ENCODE measurements around the gene HERPUD2. TPM values are rescaled to one million over a fixed set of nuclear protein-coding genes. Genes with fewer than 3 reads are reported as not detected.

The HERPUD2 gene
- total RNA-seq, 4 donors from 2014 or later = 12.2 to 27.8 (median 24.7) TPM

- ATAC-seq (no peak), DNase-seq (no peak)
- in situ Hi-C loops (cut with MboI; ENCODE audit: low sequenced_read_pairs in 4 of 4) (loop anchor here in 1 of 4 donors (25.0 kb wide), 2 partner anchors 91 to 616 kb away; partner anchors contain the start of gene SEPTIN7), intact Hi-C loops (cut with DNase I; ENCODE audit: low total_unique reads) (no loop called here)
- no peak overlapping the region for H3K4me3 ChIP-seq
- H3K36me3 ChIP-seq = no peaks in the 10 kb centered on the region
- no peaks in the 10 kb centered on the region for H3K27me3 ChIP-seq
- H3K9me3 ChIP-seq = no peaks in the 10 kb centered on the region
- TF ChIP-seq POLR2A (IDR thresholded peaks at IDR 0.05) (no peak), CTCF (IDR thresholded peaks at IDR 0.05 in 4 of 5, conservative IDR thresholded peaks at IDR 0.05 in 1 of 5) (no peak)
- H3K27ac ChIP-seq = peak overlapping the region in 1 of 4 donors; percentile 1
- peaks cover 19 to 46% of the 10 kb centered on the region in 2 donors for H3K4me1 ChIP-seq
Observed at GRCh38 chr7:35720849-35721248, 25.9 kb upstream of the HERPUD2 start.

GRCh38 chr7:35720032-35720431, 25.1 kb upstream of the HERPUD2 start:
- Histone ChIP-seq H3K27ac (peak overlapping the region in 2 of 4 donors; percentile 10 to 62), H3K4me1 (peaks cover 19 to 47% of the 10 kb centered on the region in 2 donors), H3K9me3 (no peaks in the 10 kb centered on the region), H3K4me3 (no peak overlapping the region), H3K27me3 (no peaks in the 10 kb centered on the region), H3K36me3 (no peaks in the 10 kb centered on the region)
- TF ChIP-seq CTCF (IDR thresholded peaks at IDR 0.05 in 4 of 5, conservative IDR thresholded peaks at IDR 0.05 in 1 of 5) (no peak), POLR2A (IDR thresholded peaks at IDR 0.05) (no peak)
- DNase-seq = no peak
- intact Hi-C loops (cut with DNase I; ENCODE audit: low total_unique reads) = no loop called here
- no peak for ATAC-seq
- in situ Hi-C loops (cut with MboI; ENCODE audit: low sequenced_read_pairs in 4 of 4) = loop anchor here in 1 of 4 donors (25.0 kb wide), 2 partner anchors 92 to 617 kb away; partner anchors contain the start of gene SEPTIN7

- no peaks in the 10 kb centered on the region for H3K9me3 ChIP-seq
- H3K27me3 ChIP-seq = no peaks in the 10 kb centered on the region
- TF ChIP-seq POLR2A (IDR thresholded peaks at IDR 0.05) (no peak), CTCF (IDR thresholded peaks at IDR 0.05 in 4 of 5, conservative IDR thresholded peaks at IDR 0.05 in 1 of 5) (no peak)
- ATAC-seq (no peak), DNase-seq (no peak)
- no peaks in the 10 kb centered on the region for H3K36me3 ChIP-seq
- H3K4me1 ChIP-seq = peaks cover 19 to 47% of the 10 kb centered on the region in 2 donors
- intact Hi-C loops (cut with DNase I; ENCODE audit: low total_unique reads) (loop anchor here (5.0 kb wide), 1 partner anchor 34 kb away; no protein-coding TSS in a partner anchor), in situ Hi-C loops (cut with MboI; ENCODE audit: low sequenced_read_pairs in 4 of 4) (loop anchor here in 1 of 4 donors (25.0 kb wide), 2 partner anchors 94 to 619 kb away; partner anchors contain the start of gene SEPTIN7)
- H3K27ac ChIP-seq = no peak overlapping the region
- H3K4me3 ChIP-seq = no peak overlapping the region
Observed at GRCh38 chr7:35718047-35718446, 23.1 kb upstream of the HERPUD2 start.

GRCh38 chr7:35717516-35717915, 22.6 kb upstream of the HERPUD2 start:
- H3K27ac ChIP-seq = peak overlapping the region in 3 of 4 donors; percentile 48 to 74 (median 65)
- H3K36me3 ChIP-seq = no peaks in the 10 kb centered on the region
- in situ Hi-C loops (cut with MboI; ENCODE audit: low sequenced_read_pairs in 4 of 4) (loop anchor here in 1 of 4 donors (25.0 kb wide), 2 partner anchors 95 to 620 kb away; partner anchors contain the start of gene SEPTIN7), intact Hi-C loops (cut with DNase I; ENCODE audit: low total_unique reads) (loop anchor here (5.0 kb wide), 1 partner anchor 35 kb away; no protein-coding TSS in a partner anchor)
- no peaks in the 10 kb centered on the region for H3K27me3 ChIP-seq
- no peak for ATAC-seq
- TF ChIP-seq CTCF (IDR thresholded peaks at IDR 0.05 in 4 of 5, conservative IDR thresholded peaks at IDR 0.05 in 1 of 5) = no peak
- TF ChIP-seq POLR2A (IDR thresholded peaks at IDR 0.05) = no peak
- H3K4me3 ChIP-seq = no peak overlapping the region
- DNase-seq = no peak
- H3K9me3 ChIP-seq = no peaks in the 10 kb centered on the region
- peaks cover 19 to 47% of the 10 kb centered on the region in 2 donors for H3K4me1 ChIP-seq
